ENCODE measurements around the gene AKAP8.

Gene AKAP8

GRCh38 chr19:15324791-15325519 lies 54.6 kb downstream of the AKAP8 start:
- Histone ChIP-seq H3K36me3 (ENCODE audit: insufficient read depth, insufficient read length, low read length) (peaks cover 8% of the 10 kb centered on the region), H3K4me1 (ENCODE audit: insufficient read depth, insufficient read length) (peaks cover 13% of the 10 kb centered on the region), H3K9me3 (ENCODE audit: insufficient read depth, low read length) (no peaks in the 10 kb centered on the region), H3K9ac (ENCODE audit: insufficient read length, low read depth) (no peak overlapping the region), H3K4me3 (ENCODE audit: insufficient read length, low read depth) (no peak overlapping the region), H3K27me3 (ENCODE audit: insufficient read depth, insufficient read length) (no peaks in the 10 kb centered on the region)
- no peak for DNase-seq (ENCODE audit: low read depth, low spot score)
- no peak for TF ChIP-seq YY1 (IDR thresholded peaks at IDR 0.05; ENCODE audit: insufficient read depth, insufficient read length)
- TF ChIP-seq ZNF274 (IDR thresholded peaks at IDR 0.05; ENCODE audit: low read depth, low read length) = no peak
- TF ChIP-seq SUZ12 (IDR thresholded peaks at IDR 0.05; ENCODE audit: extremely low read depth, insufficient read depth, insufficient read length) = no peak

GRCh38 chr19:15323496-15324235 lies 55.9 kb downstream of the AKAP8 start:
- TF ChIP-seq ZNF274 (IDR thresholded peaks at IDR 0.05; ENCODE audit: low read depth, low read length) (no peak), SUZ12 (IDR thresholded peaks at IDR 0.05; ENCODE audit: extremely low read depth, insufficient read depth, insufficient read length) (no peak), YY1 (IDR thresholded peaks at IDR 0.05; ENCODE audit: insufficient read depth, insufficient read length) (no peak)
- Histone ChIP-seq H3K9ac (ENCODE audit: insufficient read length, low read depth) (no peak overlapping the region), H3K4me3 (ENCODE audit: insufficient read length, low read depth) (no peak overlapping the region), H3K9me3 (ENCODE audit: insufficient read depth, low read length) (no peaks in the 10 kb centered on the region), H3K36me3 (ENCODE audit: insufficient read depth, insufficient read length, low read length) (peaks cover 9% of the 10 kb centered on the region), H3K27me3 (ENCODE audit: insufficient read depth, insufficient read length) (no peaks in the 10 kb centered on the region), H3K4me1 (ENCODE audit: insufficient read depth, insufficient read length) (peaks cover 13% of the 10 kb centered on the region)
- no peak for DNase-seq (ENCODE audit: low read depth, low spot score)

GRCh38 chr19:15321739-15322138 lies 57.8 kb downstream of the AKAP8 start:
- no peak overlapping the region for H3K4me3 ChIP-seq (ENCODE audit: insufficient read length, low read depth)
- no peaks in the 10 kb centered on the region for H3K9me3 ChIP-seq (ENCODE audit: insufficient read depth, low read length)
- H3K9ac ChIP-seq (ENCODE audit: insufficient read length, low read depth) = no peak overlapping the region
- DNase-seq (ENCODE audit: low read depth, low spot score) = no peak
- H3K36me3 ChIP-seq (ENCODE audit: insufficient read depth, insufficient read length, low read length) = peaks cover 16% of the 10 kb centered on the region
- no peak for TF ChIP-seq ZNF274 (IDR thresholded peaks at IDR 0.05; ENCODE audit: low read depth, low read length)
- TF ChIP-seq YY1 (IDR thresholded peaks at IDR 0.05; ENCODE audit: insufficient read depth, insufficient read length) = no peak
- no peak for TF ChIP-seq SUZ12 (IDR thresholded peaks at IDR 0.05; ENCODE audit: extremely low read depth, insufficient read depth, insufficient read length)
- H3K4me1 ChIP-seq (ENCODE audit: insufficient read depth, insufficient read length) = peaks cover 18% of the 10 kb centered on the region
- no peaks in the 10 kb centered on the region for H3K27me3 ChIP-seq (ENCODE audit: insufficient read depth, insufficient read length)

- DNase-seq (ENCODE audit: low read depth, low spot score) = no peak
Observed at GRCh38 chr19:15320116-15320515, 59.5 kb downstream of the AKAP8 start.

GRCh38 chr19:15318241-15318691 lies 61.3 kb downstream of the AKAP8 start:
- Histone ChIP-seq H3K9ac (ENCODE audit: insufficient read length, low read depth) (no peak overlapping the region), H3K4me3 (ENCODE audit: insufficient read length, low read depth) (no peak overlapping the region)

More at GRCh38 chr19:15320116-15320515, 59.5 kb downstream of the AKAP8 start:
- no peaks in the 10 kb centered on the region for H3K27me3 ChIP-seq (ENCODE audit: insufficient read depth, insufficient read length)
- peaks cover 20% of the 10 kb centered on the region for H3K36me3 ChIP-seq (ENCODE audit: insufficient read depth, insufficient read length, low read length)
- no peak for TF ChIP-seq YY1 (IDR thresholded peaks at IDR 0.05; ENCODE audit: insufficient read depth, insufficient read length)
- no peak for TF ChIP-seq ZNF274 (IDR thresholded peaks at IDR 0.05; ENCODE audit: low read depth, low read length)
- TF ChIP-seq SUZ12 (IDR thresholded peaks at IDR 0.05; ENCODE audit: extremely low read depth, insufficient read depth, insufficient read length) = no peak
- H3K9ac ChIP-seq (ENCODE audit: insufficient read length, low read depth) = no peak overlapping the region
- no peaks in the 10 kb centered on the region for H3K9me3 ChIP-seq (ENCODE audit: insufficient read depth, low read length)
- H3K4me1 ChIP-seq (ENCODE audit: insufficient read depth, insufficient read length) = peaks cover 20% of the 10 kb centered on the region
- H3K4me3 ChIP-seq (ENCODE audit: insufficient read length, low read depth) = no peak overlapping the region

GRCh38 chr19:15317392-15318071 lies 62.1 kb downstream of the AKAP8 start:
- no peaks in the 10 kb centered on the region for H3K9me3 ChIP-seq (ENCODE audit: insufficient read depth, low read length)
- DNase-seq (ENCODE audit: low read depth, low spot score) = no peak

More at GRCh38 chr19:15318241-15318691, 61.3 kb downstream of the AKAP8 start:
- H3K36me3 ChIP-seq (ENCODE audit: insufficient read depth, insufficient read length, low read length) = peaks cover 27% of the 10 kb centered on the region
- TF ChIP-seq YY1 (IDR thresholded peaks at IDR 0.05; ENCODE audit: insufficient read depth, insufficient read length) = no peak
- no peaks in the 10 kb centered on the region for H3K9me3 ChIP-seq (ENCODE audit: insufficient read depth, low read length)
- H3K4me1 ChIP-seq (ENCODE audit: insufficient read depth, insufficient read length) = peaks cover 10% of the 10 kb centered on the region
- DNase-seq (ENCODE audit: low read depth, low spot score) = no peak
- no peaks in the 10 kb centered on the region for H3K27me3 ChIP-seq (ENCODE audit: insufficient read depth, insufficient read length)

GRCh38 chr19:15316498-15316897 lies 63.1 kb downstream of the AKAP8 start:
- DNase-seq (ENCODE audit: low read depth, low spot score) = no peak
- Histone ChIP-seq H3K36me3 (ENCODE audit: insufficient read depth, insufficient read length, low read length) (peaks cover 35% of the 10 kb centered on the region), H3K9ac (ENCODE audit: insufficient read length, low read depth) (no peak overlapping the region), H3K4me1 (ENCODE audit: insufficient read depth, insufficient read length) (peaks cover 12% of the 10 kb centered on the region), H3K27me3 (ENCODE audit: insufficient read depth, insufficient read length) (no peaks in the 10 kb centered on the region), H3K9me3 (ENCODE audit: insufficient read depth, low read length) (no peaks in the 10 kb centered on the region), H3K4me3 (ENCODE audit: insufficient read length, low read depth) (no peak overlapping the region)
- TF ChIP-seq YY1 (IDR thresholded peaks at IDR 0.05; ENCODE audit: insufficient read depth, insufficient read length) = no peak
- no peak for TF ChIP-seq ZNF274 (IDR thresholded peaks at IDR 0.05; ENCODE audit: low read depth, low read length)
- TF ChIP-seq SUZ12 (IDR thresholded peaks at IDR 0.05; ENCODE audit: extremely low read depth, insufficient read depth, insufficient read length) = no peak

More at GRCh38 chr19:15317392-15318071, 62.1 kb downstream of the AKAP8 start:
- no peak overlapping the region for H3K9ac ChIP-seq (ENCODE audit: insufficient read length, low read depth)
- no peak overlapping the region for H3K4me3 ChIP-seq (ENCODE audit: insufficient read length, low read depth)
- TF ChIP-seq ZNF274 (IDR thresholded peaks at IDR 0.05; ENCODE audit: low read depth, low read length) (no peak), SUZ12 (IDR thresholded peaks at IDR 0.05; ENCODE audit: extremely low read depth, insufficient read depth, insufficient read length) (no peak), YY1 (IDR thresholded peaks at IDR 0.05; ENCODE audit: insufficient read depth, insufficient read length) (no peak)
- H3K36me3 ChIP-seq (ENCODE audit: insufficient read depth, insufficient read length, low read length) = peaks cover 31% of the 10 kb centered on the region
- no peaks in the 10 kb centered on the region for H3K27me3 ChIP-seq (ENCODE audit: insufficient read depth, insufficient read length)
- H3K4me1 ChIP-seq (ENCODE audit: insufficient read depth, insufficient read length) = peaks cover 10% of the 10 kb centered on the region

All from NT2/D1 (cell line).